Upper lobe of left lung (tissue), 6 donors: ENCODE data around the gene PEX12. TPM values are rescaled to one million over a fixed set of nuclear protein-coding genes. Genes with fewer than 3 reads are reported as not detected.

Source experiments
- ATAC-seq, 2 donors: fragments of 200-7000 bp; cut with Tn5 transposase; one replicate each; pipeline ENCODE4 v1.9.1; 2022; ENCODE audit warnings: mild to moderate bottlenecking in 2 of 2, moderate library complexity in 2 of 2; ENCODE audit not compliant: low FRiP score in 2 of 2
- DNase-seq, 2 donors: peaks; one replicate each; pipeline ENCODE4 v3.0.0-alpha.2; 2019 to 2020
- H3K27ac ChIP-seq, 4 donors: fragments of 200-600 bp; sonication (generic); one replicate each; pipeline ENCODE4 v1.5.1; 2016 to 2019
- H3K27me3 ChIP-seq, 4 donors: fragments of 200-600 bp; sonication (generic); one replicate each; pipeline ENCODE4 v1.5.1; 2017 to 2019
- H3K36me3 ChIP-seq, 4 donors: fragments of 200-600 bp; sonication (generic); one replicate each; pipeline ENCODE4 v1.5.1; 2016 to 2019
- H3K4me1 ChIP-seq, 4 donors: fragments of 200-600 bp; sonication (generic); one replicate each; pipeline ENCODE4 v1.5.1; 2018 to 2019
- H3K4me3 ChIP-seq, 4 donors: fragments of 200-600 bp; sonication (generic); one replicate each; pipeline ENCODE4 v1.5.1; 2017 to 2019; ENCODE audit warnings: mild to moderate bottlenecking in 2 of 4, moderate library complexity in 1 of 4
- H3K9me3 ChIP-seq, 4 donors: fragments of 200-600 bp; sonication (generic); one replicate each; pipeline ENCODE4 v1.5.1; 2018 to 2019
- CTCF ChIP-seq, 6 experiments: fragments of 450-650 bp in 4 of 6; fragments of 200-600 bp in 2 of 6; sonication (generic) in 2 of 6; IDR thresholded peaks; one replicate each; pipeline ENCODE4 v1.5.1; 2016 to 2019; ENCODE audit warnings: antibody characterized with exemption in 6 of 6
- EP300 ChIP-seq, 4 donors: sonication (generic); formaldehyde crosslinking; IDR thresholded peaks; one replicate each; pipeline ENCODE4 v1.5.1; 2017; ENCODE audit warnings: antibody characterized with exemption in 4 of 4, control low read depth in 2 of 4
- POLR2A ChIP-seq, 4 donors: fragments of 450-650 bp; IDR thresholded peaks; one replicate each; pipeline ENCODE4 v1.5.1; 2016 to 2017; ENCODE audit warnings: antibody characterized with exemption in 4 of 4, mild to moderate bottlenecking in 2 of 4
- POLR2AphosphoS5 ChIP-seq, 2 donors: sonication (generic); formaldehyde crosslinking; IDR thresholded peaks; one replicate each; pipeline ENCODE4 v1.5.1; 2017; ENCODE audit warnings: antibody characterized with exemption in 2 of 2
- WGBS, 2 donors: methylation state at CpG; one replicate each; pipeline ENCODE4 v1.1.5; 2017 to 2018; 5-methylcytosine and 5-hydroxymethylcytosine counted together
- total RNA-seq, 6 donors: library from RNA; depleted of rRNA in 4 of 6; stranded (reverse); fragments of >200 nt in 4 of 6; gene quantifications; one replicate each; pipeline versions ENCODE4 v1.1.0 to v1.2.1, GENCODE V29; 2016 to 2021
- donor health status: DM: no; HTN: no; CAD: no; lungs with moderate emphysema.
- donor health status: DM: no; HTN: yes; CAD: no; lungs with severe emphysema.

Gene PEX12
- 1 to 10 TPM; 3.8 to 6.6 (median 5.2) TPM for total RNA-seq

DNA sequence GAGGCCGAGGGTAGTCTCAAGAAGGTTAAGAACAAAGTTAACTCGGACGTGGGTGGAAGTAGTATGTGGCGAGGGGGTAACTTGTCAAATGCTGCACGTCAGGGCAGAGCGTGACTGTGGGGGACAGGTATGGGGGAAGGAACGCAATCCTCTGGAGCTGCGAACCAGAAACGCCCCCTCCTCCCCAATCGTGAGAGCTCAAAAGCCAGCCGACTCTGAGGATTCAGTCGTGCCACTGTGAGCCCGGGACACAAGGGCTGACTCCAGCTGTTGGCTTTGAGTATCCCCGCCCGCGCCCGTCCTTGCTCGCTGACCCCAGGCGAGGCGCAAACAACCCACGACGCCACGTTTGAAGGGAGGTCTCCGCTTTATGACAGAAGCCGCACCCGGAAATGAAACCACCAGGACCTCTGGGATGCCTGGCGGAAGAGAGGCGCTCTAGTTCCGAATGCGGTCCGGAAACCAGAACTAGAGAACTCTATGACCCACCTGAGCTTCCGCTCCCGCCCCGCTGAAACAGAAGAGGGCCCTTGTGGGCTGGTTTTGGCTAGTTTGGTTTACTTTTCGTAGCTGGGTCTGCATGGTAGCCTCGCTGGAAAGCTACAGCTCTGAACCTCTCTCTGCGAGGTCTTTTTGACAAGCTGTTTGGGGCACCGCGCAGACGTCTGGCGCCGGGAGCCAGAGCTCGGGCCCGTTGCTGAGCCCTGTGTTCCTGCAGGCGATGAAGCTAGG lies at the start of gene PEX12:
Gene PEX12 (minus strand): TSS at position 375 of the 732 bp plus-strand sequence. CDS start 550 bp downstream, outside the sequence.
- WGBS, 2 donors, result 0% methylated on average over 18 to 45 of the region's 45 CpGs
- Histone ChIP-seq H3K36me3 (peaks cover 0 to 20% (median 2%) of the 10 kb centered on the region in 4 donors), H3K4me1 (peaks cover 14 to 21% (median 18%) of the 10 kb centered on the region in 4 donors), H3K9me3 (no peaks in the 10 kb centered on the region), H3K4me3 (peak within 1 kb of the TSS; percentile 56 to 75 (median 66)), H3K27me3 (no peaks in the 10 kb centered on the region), H3K27ac (peak within 1 kb of the TSS; percentile 84 to 96 (median 87))
- ATAC-seq (peak; percentile 97 to 99), DNase-seq (peak; percentile 85 to 94)
- TF ChIP-seq POLR2A (IDR thresholded peaks at IDR 0.05) (peak in 3 of 4 donors; percentile 75 to 85 (median 76)), POLR2AphosphoS5 (IDR thresholded peaks at IDR 0.05) (peak; percentile 90), EP300 (IDR thresholded peaks at IDR 0.05) (no peak), CTCF (IDR thresholded peaks at IDR 0.05) (no peak)

GRCh38 chr17:35627417-35627816 lies 49.0 kb upstream of the PEX12 start:
- Histone ChIP-seq H3K9me3 (no peaks in the 10 kb centered on the region), H3K4me3 (no peak overlapping the region), H3K36me3 (peaks cover 4 to 85% (median 38%) of the 10 kb centered on the region in 4 donors), H3K27me3 (no peaks in the 10 kb centered on the region), H3K4me1 (no peaks in the 10 kb centered on the region), H3K27ac (no peak overlapping the region)
- 75% methylated on average over 4 of the region's 4 CpGs for WGBS, 2 donors
- ATAC-seq (no peak), DNase-seq (no peak)
- TF ChIP-seq POLR2AphosphoS5 (IDR thresholded peaks at IDR 0.05) (no peak), EP300 (IDR thresholded peaks at IDR 0.05) (no peak), CTCF (IDR thresholded peaks at IDR 0.05) (no peak), POLR2A (IDR thresholded peaks at IDR 0.05) (no peak)

DNA sequence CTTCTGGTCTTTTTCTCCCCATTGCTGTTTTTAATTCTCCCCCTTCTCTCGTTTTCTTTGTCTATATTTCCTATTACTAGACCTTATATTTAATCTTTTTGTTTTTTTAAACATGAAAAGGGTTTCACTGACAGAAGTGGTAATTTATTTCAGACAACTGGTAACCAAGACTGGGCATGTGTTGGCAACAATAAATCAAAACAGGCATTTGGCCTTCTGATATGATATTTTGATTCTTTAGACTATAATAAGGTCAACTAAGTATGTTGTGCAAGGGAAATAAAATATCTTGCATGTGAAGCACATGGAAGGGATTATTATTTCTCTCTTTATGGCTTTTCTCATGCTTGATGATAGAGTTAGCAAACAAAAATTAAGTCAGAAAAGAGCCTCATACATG lies 43.4 kb upstream of the PEX12 start:
- DNase-seq (no peak), ATAC-seq (no peak)
- peaks cover 0 to 8% (median 4%) of the 10 kb centered on the region in 4 donors for H3K4me1 ChIP-seq
- H3K27me3 ChIP-seq, result no peaks in the 10 kb centered on the region
- TF ChIP-seq POLR2AphosphoS5 (IDR thresholded peaks at IDR 0.05), result no peak
- no peak for TF ChIP-seq EP300 (IDR thresholded peaks at IDR 0.05)
- no peak for TF ChIP-seq POLR2A (IDR thresholded peaks at IDR 0.05)
- TF ChIP-seq CTCF (IDR thresholded peaks at IDR 0.05), result no peak
- H3K36me3 ChIP-seq, result peaks cover 1 to 44% (median 19%) of the 10 kb centered on the region in 4 donors
- WGBS, 2 donors, result 66 to 72% methylated on average over 1 of the region's 1 CpG
- no peak overlapping the region for H3K4me3 ChIP-seq
- no peaks in the 10 kb centered on the region for H3K9me3 ChIP-seq
- H3K27ac ChIP-seq, result no peak overlapping the region

GRCh38 chr17:35618628-35619027 lies 40.3 kb upstream of the PEX12 start:
- ATAC-seq, result no peak
- H3K36me3 ChIP-seq, result peaks cover 0 to 24% (median 1%) of the 10 kb centered on the region in 4 donors
- no peak overlapping the region for H3K4me3 ChIP-seq
- no peaks in the 10 kb centered on the region for H3K27me3 ChIP-seq
- H3K27ac ChIP-seq, result no peak overlapping the region
- TF ChIP-seq EP300 (IDR thresholded peaks at IDR 0.05) (no peak), CTCF (IDR thresholded peaks at IDR 0.05) (no peak), POLR2A (IDR thresholded peaks at IDR 0.05) (no peak), POLR2AphosphoS5 (IDR thresholded peaks at IDR 0.05) (no peak)
- H3K4me1 ChIP-seq, result peaks cover 0 to 8% (median 4%) of the 10 kb centered on the region in 4 donors
- no peak for DNase-seq
- no peaks in the 10 kb centered on the region for H3K9me3 ChIP-seq
